Heart left ventricle (tissue), 16 donors: ENCODE measurements around the gene TSHZ1. TPM values are rescaled to one million over a fixed set of nuclear protein-coding genes. Genes with fewer than 3 reads are reported as not detected.

Source experiments
- ATAC-seq, 4 donors: fragments of 200-7000 bp; cut with Tn5 transposase; one replicate each; pipeline ENCODE4 v1.9.1; 2020 to 2022; ENCODE audit warnings: moderate library complexity in 4 of 4, mild to moderate bottlenecking in 3 of 4, moderate number of reproducible peaks in 1 of 4
- DNase-seq, 5 donors: peaks; one replicate each; pipeline ENCODE4 v3.0.0-alpha.2; 2020
- H3K27ac ChIP-seq, 12 donors: fragments of 200-600 bp; sonication (generic) in 4 of 12; one replicate each; pipeline versions ENCODE4 v1.5.0 to v1.8.0; 2016 to 2022; ENCODE audit warnings: mild to moderate bottlenecking in 2 of 12
- H3K27me3 ChIP-seq, 9 donors: fragments of 200-600 bp; sonication (generic) in 2 of 9; one replicate each; pipeline versions ENCODE4 v1.5.1 to v1.8.0; 2016 to 2022; ENCODE audit warnings: mild to moderate bottlenecking in 3 of 9
- H3K36me3 ChIP-seq, 9 donors: fragments of 200-600 bp; sonication (generic) in 2 of 9; one replicate each; pipeline versions ENCODE4 v1.5.0 to v1.8.0; 2018 to 2022; ENCODE audit warnings: mild to moderate bottlenecking in 2 of 9
- H3K4me1 ChIP-seq, 12 donors: fragments of 200-600 bp; sonication (generic) in 4 of 12; one replicate each; pipeline versions ENCODE4 v1.5.0 to v1.8.0; 2016 to 2022; ENCODE audit warnings: mild to moderate bottlenecking in 3 of 12
- H3K4me3 ChIP-seq, 12 donors: fragments of 200-600 bp; sonication (generic) in 4 of 12; one replicate each; pipeline versions ENCODE4 v1.5.0 to v1.8.0; 2017 to 2022; ENCODE audit warnings: mild to moderate bottlenecking in 9 of 12, moderate library complexity in 4 of 12
- H3K9me3 ChIP-seq, 12 donors: fragments of 200-600 bp; sonication (generic) in 4 of 12; one replicate each; pipeline versions ENCODE4 v1.5.0 to v1.8.0; 2016 to 2022; ENCODE audit warnings: mild to moderate bottlenecking in 1 of 12
- POLR2A ChIP-seq, 2 donors: fragments of 450-650 bp; IDR thresholded peaks; one replicate each; pipeline ENCODE4 v1.6.1; 2017; ENCODE audit warnings: antibody characterized with exemption in 2 of 2, mild to moderate bottlenecking in 2 of 2, moderate library complexity in 2 of 2
- WGBS, 4 donors: extraction: QIAGEN DNeasy Blood & Tissue Kit in 2 of 4; methylation state at CpG; one replicate each; pipeline versions ENCODE4 v1.1.5 to v1.1.7; 2013 to 2018; 5-methylcytosine and 5-hydroxymethylcytosine counted together
- intact Hi-C, 10 donors: fragments of 100-400 bp; cut with DNase I; formaldehyde crosslinking; loops; one replicate each; pipeline versions ENCODE4 v1.11.1 to v1.14.2; 2022
- polyA plus RNA-seq, 2 donors: library from polyadenylated mRNA; stranded (reverse); fragments of 200-250 nt; gene quantifications; one replicate each; pipeline ENCODE4 v1.2.3, GENCODE V29; 2013
- total RNA-seq, 9 donors: library from RNA; depleted of rRNA in 2 of 9; stranded (reverse); fragments of >200 nt in 2 of 9; fragmentation: NEBNext Ultra II Directional in 3 of 9; extraction: Animal tissue kit (Norgen Biotek cat#: 25700) in 3 of 9; gene quantifications; one replicate each; pipeline versions ENCODE4 v1.1.0 to v1.2.4, GENCODE V29; 2016 to 2023
- TF ChIP-seq, protein P1 (sequence below), 12 donors: fragments of 200-600 bp; sonication (generic) in 4 of 12; IDR thresholded peaks; one replicate each; pipeline versions ENCODE4 v1.5.0 to v1.8.0; 2018 to 2022; ENCODE audit warnings: antibody characterized with exemption in 12 of 12, mild to moderate bottlenecking in 5 of 12
- donor health status: ischemic (EF 13 %, LVEDD 7.1; RV severe dilation, severe dysfunction).
- donor health status: healthy with polysubstance abuse.
- donor health status: DM: no; HTN: yes; CAD: no.
- donor health status: DM: no; HTN: no; CAD: no.
- donor health status: ischemic (EF 25% LVEDD 6.9; RV normal size, moderate dysfunction).
- donor health status: ischemic (EF 25% LVEDD 5.7; RV mildly dilated, moderate dysfunction).
- donor health status: healthy.
- donor health status: DM: yes; HTN: yes; CAD: no.
- donor health status: ischemic (EF 35%, LVEDD 5.7; RV mildly dilated, moderate dysfunction).
- donor health status: nonischemic (EF 11% LVEDD 7.7; RV severe dilation, severe dysfunction).
- donor health status: DM: yes; HTN: yes; CAD: no.
- donor health status: PGD.
- donor health status: ischemic (EF 29% LVEDD 5.4; RV normal size, mild dysfunction).
- donor health status: nonischemic (EF 23%, LVEDD 6.1; RV moderate dilation, normal function).

TSHZ1 gene
- total and polyA plus RNA-seq, 11 donors, result 7.5 to 27.9 (median 19.2) TPM

DNA sequence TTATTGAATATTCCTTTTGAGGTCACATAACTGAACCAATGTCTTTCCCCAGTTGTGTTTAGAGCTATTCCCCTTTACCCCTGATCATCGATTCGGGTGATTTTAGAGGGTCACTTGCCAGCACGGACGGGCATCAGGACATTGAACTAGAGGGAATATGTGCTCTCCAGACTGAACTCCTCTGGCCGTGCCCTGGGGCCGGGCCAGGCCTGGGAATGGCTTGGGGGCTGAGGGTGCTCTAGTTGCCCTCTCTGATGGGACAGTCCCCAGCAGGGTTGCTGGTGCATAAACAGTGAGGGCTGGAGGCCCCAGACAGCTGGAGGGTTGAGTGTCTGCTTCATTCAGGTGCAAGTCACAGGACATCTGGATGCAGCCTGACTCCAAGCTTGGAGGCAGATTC, 126.2 kb downstream of the TSHZ1 start:
- 93 to 99% (median 95%) methylated on average over 6 of the region's 6 CpGs for WGBS, 4 donors
- Histone ChIP-seq H3K27me3 (no peaks in the 10 kb centered on the region), H3K36me3 (no peaks in the 10 kb centered on the region), H3K9me3 (no peaks in the 10 kb centered on the region), H3K27ac (no peak overlapping the region), H3K4me1 (no peaks in the 10 kb centered on the region), H3K4me3 (no peak overlapping the region)
- DNase-seq (no peak), ATAC-seq (no peak)
- TF ChIP-seq POLR2A (IDR thresholded peaks at IDR 0.05), result no peak
- TF ChIP-seq, protein P1, sequence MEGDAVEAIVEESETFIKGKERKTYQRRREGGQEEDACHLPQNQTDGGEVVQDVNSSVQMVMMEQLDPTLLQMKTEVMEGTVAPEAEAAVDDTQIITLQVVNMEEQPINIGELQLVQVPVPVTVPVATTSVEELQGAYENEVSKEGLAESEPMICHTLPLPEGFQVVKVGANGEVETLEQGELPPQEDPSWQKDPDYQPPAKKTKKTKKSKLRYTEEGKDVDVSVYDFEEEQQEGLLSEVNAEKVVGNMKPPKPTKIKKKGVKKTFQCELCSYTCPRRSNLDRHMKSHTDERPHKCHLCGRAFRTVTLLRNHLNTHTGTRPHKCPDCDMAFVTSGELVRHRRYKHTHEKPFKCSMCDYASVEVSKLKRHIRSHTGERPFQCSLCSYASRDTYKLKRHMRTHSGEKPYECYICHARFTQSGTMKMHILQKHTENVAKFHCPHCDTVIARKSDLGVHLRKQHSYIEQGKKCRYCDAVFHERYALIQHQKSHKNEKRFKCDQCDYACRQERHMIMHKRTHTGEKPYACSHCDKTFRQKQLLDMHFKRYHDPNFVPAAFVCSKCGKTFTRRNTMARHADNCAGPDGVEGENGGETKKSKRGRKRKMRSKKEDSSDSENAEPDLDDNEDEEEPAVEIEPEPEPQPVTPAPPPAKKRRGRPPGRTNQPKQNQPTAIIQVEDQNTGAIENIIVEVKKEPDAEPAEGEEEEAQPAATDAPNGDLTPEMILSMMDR (IDR thresholded peaks at IDR 0.05), result no peak
- intact Hi-C loops, result no loop called here

DNA sequence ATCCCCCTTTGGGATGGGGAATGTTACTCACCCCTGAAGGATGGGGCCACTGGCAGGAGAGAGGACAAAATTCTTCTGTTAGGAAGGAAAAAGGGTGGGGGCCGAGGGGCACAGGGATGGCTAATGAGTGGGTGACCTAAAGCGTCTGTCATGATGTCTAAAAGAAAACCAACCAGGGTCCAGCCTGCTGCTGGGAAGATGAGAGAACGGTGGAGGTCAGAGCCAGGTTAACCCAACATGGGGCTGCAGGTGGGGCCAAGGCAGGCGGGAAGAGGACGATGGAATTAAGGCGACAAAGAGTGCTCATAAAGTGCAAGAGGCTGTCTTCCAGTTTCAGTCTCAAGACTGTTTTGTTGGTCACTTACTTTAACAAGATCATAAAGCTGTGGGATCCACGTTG, 126.8 kb downstream of the TSHZ1 start:
- TF ChIP-seq POLR2A (IDR thresholded peaks at IDR 0.05), result no peak
- TF ChIP-seq, protein P1 (IDR thresholded peaks at IDR 0.05), result no peak
- 90 to 96% (median 92%) methylated on average over 7 of the region's 7 CpGs for WGBS, 4 donors
- intact Hi-C loops, result no loop called here

DNA sequence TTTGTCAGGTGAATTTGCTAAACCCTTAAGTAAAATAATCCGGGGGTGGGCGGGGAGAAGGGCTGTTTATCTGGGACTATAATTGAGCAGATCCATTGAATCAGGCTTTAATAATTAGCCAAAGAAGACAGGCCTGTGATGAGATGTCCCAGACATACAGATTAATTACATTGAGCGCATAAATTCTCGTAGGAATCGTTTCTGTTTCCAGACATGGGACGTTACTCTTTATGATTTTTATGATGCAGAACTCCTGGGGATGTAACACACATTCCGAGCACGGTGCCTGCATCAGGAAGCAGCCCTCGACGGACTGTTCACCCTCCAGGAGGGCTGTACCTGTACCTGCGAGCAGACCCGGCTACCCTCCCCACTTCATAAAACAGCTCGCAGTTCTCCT, 128.0 kb downstream of the TSHZ1 start:
- DNase-seq, result no peak
- Histone ChIP-seq H3K36me3 (no peaks in the 10 kb centered on the region), H3K9me3 (no peaks in the 10 kb centered on the region), H3K27ac (no peak overlapping the region), H3K27me3 (no peaks in the 10 kb centered on the region), H3K4me1 (no peaks in the 10 kb centered on the region), H3K4me3 (no peak overlapping the region)
- intact Hi-C loops, result no loop called here
- no peak for TF ChIP-seq POLR2A (IDR thresholded peaks at IDR 0.05)
- TF ChIP-seq, protein P1 (IDR thresholded peaks at IDR 0.05), result no peak
- ATAC-seq, result no peak
- 87 to 92% (median 90%) methylated on average over 13 of the region's 13 CpGs for WGBS, 4 donors

More for the DNA sequence above, 126.8 kb downstream of the TSHZ1 start:
- no peaks in the 10 kb centered on the region for H3K9me3 ChIP-seq
- DNase-seq, result no peak
- no peak for ATAC-seq
- no peaks in the 10 kb centered on the region for H3K4me1 ChIP-seq
- H3K36me3 ChIP-seq, result no peaks in the 10 kb centered on the region
- no peak overlapping the region for H3K27ac ChIP-seq
- H3K4me3 ChIP-seq, result no peak overlapping the region
- no peaks in the 10 kb centered on the region for H3K27me3 ChIP-seq

Other genes with a start within 250 kb of the TSHZ1 start
- 10 to 100 TPM; 35.3 to 58.2 (median 49.4) TPM for gene PTGR3, start 1.7 kb upstream of the TSHZ1 start, total RNA-seq
- gene PTGR3, start 1.7 kb upstream of the TSHZ1 start, polyA plus RNA-seq, result 10 to 100 TPM; 13.6 to 33.4 TPM
- gene SMIM21, start 216.9 kb downstream of the TSHZ1 start, total RNA-seq, result not detected
- gene SMIM21, start 216.9 kb downstream of the TSHZ1 start, polyA plus RNA-seq, result not detected